Neural crest cell (in vitro differentiated cells): Measurements from ENCODE around the gene FAM221B. TPM values are rescaled to one million over a fixed set of nuclear protein-coding genes. Genes with fewer than 3 reads are reported as not detected.

Source experiments
- DNase-seq: peaks from one replicate; pipeline ENCODE4 v3.0.0; 2021; ENCODE audit warnings: low read depth, mixed read lengths, low spot score
- H3K27ac Mint-ChIP-seq: one replicate; pipeline ENCODE4 v1.8.0; 2021; ENCODE audit warnings: mild to moderate bottlenecking, mixed read lengths; ENCODE audit not compliant: unreplicated experiment
- H3K27me3 Mint-ChIP-seq: 2 replicates; pipeline ENCODE4 v1.8.0; 2021; ENCODE audit warnings: low read depth, mild to moderate bottlenecking, mixed read lengths
- H3K36me3 Mint-ChIP-seq: 2 replicates; pipeline ENCODE4 v1.8.0; 2021; ENCODE audit warnings: low read depth, mild to moderate bottlenecking, mixed read lengths
- H3K4me1 Mint-ChIP-seq: 2 replicates; pipeline ENCODE4 v1.8.0; 2021; ENCODE audit warnings: mixed read lengths
- H3K4me3 Mint-ChIP-seq: one replicate; pipeline ENCODE4 v1.8.0; 2021; ENCODE audit warnings: mild to moderate bottlenecking, mixed read lengths
- H3K9me3 Mint-ChIP-seq: 2 replicates; pipeline ENCODE4 v1.8.0; 2021; ENCODE audit warnings: mixed read lengths
- total RNA-seq: library from RNA; stranded (reverse); gene quantifications from 2 replicates; pipeline ENCODE4 v1.2.1, GENCODE V29; 2021
- TF ChIP-seq, protein P1 (sequence below): fragments of 200-600 bp; sonication (generic); conservative IDR thresholded peaks from 2 replicates; pipeline ENCODE4 v1.5.0; 2021; ENCODE audit warnings: antibody characterized with exemption, mild to moderate bottlenecking

The FAM221B gene
- total RNA-seq, 1 donor from 2014 or later = 0.19 TPM

DNA sequence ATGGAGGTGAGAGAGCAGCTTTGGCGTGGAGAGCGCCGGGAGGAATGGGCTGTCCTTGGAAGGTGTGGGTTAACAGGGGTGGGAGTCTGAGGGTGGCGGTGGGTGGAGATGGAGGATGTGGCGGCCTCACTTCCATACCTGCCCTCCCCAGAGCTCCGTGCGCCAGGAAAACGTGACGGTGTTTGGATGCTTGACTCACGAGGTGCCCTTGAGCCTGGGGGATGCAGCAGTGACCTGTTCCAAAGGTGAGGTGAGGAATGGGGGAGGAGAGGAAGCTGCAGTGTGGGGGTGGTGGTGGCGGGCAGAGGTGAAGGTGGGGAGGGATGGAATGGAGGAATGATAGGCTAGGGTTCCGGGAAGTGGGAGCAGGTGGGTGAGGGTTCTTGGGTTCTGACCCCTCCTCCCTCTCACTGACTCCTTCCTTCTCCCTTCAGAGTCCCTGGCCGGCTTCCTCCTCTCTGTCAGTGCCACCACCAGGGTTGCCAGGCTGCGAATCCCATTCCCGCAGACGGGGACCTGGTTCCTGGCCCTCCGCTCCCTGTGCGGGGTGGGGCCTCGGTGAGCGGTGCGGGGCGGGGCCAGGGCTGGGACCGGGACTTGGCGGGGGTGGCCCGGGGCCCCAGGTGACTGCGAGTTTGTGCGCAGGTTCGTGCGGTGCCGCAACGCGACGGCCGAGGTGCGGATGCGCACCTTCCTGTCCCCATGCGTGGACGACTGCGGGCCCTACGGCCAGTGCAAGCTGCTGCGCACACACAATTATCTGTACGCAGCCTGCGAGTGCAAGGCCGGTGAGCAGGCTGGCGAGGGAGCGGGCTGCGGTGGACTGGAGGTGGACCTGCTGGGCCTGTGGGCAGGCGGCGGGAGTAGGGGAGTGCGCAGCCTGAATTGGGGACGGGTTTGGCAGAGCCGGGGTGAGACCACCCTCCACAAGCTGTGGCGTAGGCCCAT is 17.6 kb upstream of the FAM221B start:
- Mint-ChIP-seq H3K27ac (no peak overlapping the region), H3K36me3 (peaks cover 5% of the 10 kb centered on the region), H3K27me3 (peaks cover 2% of the 10 kb centered on the region), H3K4me1 (peaks cover 8% of the 10 kb centered on the region), H3K9me3 (no peaks in the 10 kb centered on the region), H3K4me3 (no peak overlapping the region)
- TF ChIP-seq, protein P1, sequence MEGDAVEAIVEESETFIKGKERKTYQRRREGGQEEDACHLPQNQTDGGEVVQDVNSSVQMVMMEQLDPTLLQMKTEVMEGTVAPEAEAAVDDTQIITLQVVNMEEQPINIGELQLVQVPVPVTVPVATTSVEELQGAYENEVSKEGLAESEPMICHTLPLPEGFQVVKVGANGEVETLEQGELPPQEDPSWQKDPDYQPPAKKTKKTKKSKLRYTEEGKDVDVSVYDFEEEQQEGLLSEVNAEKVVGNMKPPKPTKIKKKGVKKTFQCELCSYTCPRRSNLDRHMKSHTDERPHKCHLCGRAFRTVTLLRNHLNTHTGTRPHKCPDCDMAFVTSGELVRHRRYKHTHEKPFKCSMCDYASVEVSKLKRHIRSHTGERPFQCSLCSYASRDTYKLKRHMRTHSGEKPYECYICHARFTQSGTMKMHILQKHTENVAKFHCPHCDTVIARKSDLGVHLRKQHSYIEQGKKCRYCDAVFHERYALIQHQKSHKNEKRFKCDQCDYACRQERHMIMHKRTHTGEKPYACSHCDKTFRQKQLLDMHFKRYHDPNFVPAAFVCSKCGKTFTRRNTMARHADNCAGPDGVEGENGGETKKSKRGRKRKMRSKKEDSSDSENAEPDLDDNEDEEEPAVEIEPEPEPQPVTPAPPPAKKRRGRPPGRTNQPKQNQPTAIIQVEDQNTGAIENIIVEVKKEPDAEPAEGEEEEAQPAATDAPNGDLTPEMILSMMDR = no peak
- DNase-seq = no peak

DNA sequence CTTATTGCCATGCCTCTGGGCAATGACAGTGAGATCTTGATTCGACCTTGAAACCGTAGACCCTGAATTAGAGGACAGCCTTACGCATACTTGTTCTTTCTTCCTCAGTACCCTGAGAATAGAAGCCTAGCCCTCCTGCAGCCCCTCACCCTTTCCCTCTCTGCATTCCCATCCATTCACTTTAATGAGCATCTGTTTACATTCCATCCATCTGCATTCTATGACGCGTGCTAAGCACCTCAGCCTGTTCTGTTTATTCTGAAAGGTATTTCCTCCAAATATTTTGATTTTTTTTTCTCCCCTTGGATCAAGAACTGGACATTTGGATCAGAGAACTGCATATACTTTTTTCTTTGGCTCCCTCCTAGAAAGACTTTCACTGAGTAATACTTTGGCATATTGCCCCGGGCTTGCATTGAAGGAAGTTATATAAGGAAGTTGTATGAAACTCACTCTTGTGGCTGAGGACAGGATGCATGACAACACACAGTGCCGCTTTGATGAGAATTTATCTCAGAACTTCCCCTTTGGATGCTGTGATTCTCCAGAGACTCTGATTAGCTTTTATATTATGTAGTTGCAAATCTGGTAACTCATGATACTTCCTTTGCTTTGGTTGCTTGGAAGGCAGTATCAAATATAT is 16.2 kb upstream of the FAM221B start:
- TF ChIP-seq, protein P1 = no peak
- Mint-ChIP-seq H3K9me3 (no peaks in the 10 kb centered on the region), H3K4me3 (no peak overlapping the region), H3K36me3 (peaks cover 5% of the 10 kb centered on the region), H3K27ac (no peak overlapping the region), H3K27me3 (peaks cover 2% of the 10 kb centered on the region), H3K4me1 (peaks cover 8% of the 10 kb centered on the region)
- DNase-seq = no peak

DNA sequence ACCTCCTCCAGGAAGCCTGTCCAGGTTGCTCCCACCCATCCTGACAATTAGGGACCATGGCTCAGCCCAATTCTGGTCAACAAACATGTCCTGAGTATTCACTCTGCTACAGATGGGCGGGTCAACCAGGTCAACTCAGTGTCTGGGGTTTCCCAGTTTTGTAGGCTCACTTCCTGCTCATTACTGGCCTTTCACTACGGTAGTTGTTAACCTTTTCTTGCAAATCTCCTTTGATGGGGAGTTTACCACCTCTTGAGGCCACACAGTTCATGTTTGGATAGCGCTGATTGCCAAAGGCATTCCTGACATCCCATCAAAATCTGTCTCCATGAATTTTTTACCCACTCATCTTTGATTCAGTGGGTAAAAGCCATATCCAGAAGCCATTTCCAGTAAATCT is 14.3 kb upstream of the FAM221B start:
- Mint-ChIP-seq H3K9me3 (no peaks in the 10 kb centered on the region), H3K36me3 (peaks cover 3% of the 10 kb centered on the region), H3K27ac (no peak overlapping the region), H3K4me3 (no peak overlapping the region), H3K27me3 (peaks cover 2% of the 10 kb centered on the region), H3K4me1 (peaks cover 8% of the 10 kb centered on the region)
- no peak for DNase-seq
- TF ChIP-seq, protein P1 = no peak

DNA sequence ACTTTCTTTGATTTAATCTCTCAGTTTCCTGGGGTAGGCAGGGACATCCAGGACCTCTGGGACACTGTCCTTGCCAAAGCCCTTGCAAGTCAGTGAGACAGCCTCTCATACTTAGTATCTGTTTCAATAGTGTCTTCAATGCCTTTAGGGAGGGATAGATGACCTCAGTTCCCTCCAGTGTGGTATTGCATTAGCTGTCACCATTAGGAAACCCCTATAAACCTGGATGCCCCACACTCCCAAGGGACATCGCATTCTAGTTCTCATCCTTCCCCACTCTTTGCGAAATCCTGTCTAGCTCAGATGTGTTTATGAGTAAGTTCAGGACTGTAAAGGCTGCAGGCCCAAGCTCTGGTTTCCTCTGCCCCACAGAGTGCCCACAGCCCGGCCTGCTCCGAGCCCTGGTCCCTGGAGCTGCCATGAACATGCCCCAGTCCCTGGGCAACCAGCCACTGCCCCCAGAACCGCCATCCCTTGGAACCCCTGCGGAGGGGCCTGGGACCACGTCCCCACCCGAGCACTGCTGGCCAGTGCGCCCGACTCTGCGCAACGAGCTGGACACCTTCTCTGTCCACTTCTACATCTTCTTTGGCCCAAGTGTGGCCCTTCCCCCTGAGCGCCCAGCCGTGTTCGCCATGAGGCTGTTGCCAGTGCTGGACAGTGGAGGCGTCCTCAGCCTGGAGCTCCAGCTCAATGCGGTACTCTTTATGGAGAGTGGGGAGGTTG is 13.7 kb upstream of the FAM221B start:
- peaks cover 3% of the 10 kb centered on the region for H3K36me3 Mint-ChIP-seq
- H3K4me1 Mint-ChIP-seq = peaks cover 8% of the 10 kb centered on the region
- TF ChIP-seq, protein P1 = no peak
- no peak for DNase-seq
- no peak overlapping the region for H3K4me3 Mint-ChIP-seq
- peaks cover 2% of the 10 kb centered on the region for H3K27me3 Mint-ChIP-seq
- no peak overlapping the region for H3K27ac Mint-ChIP-seq
- H3K9me3 Mint-ChIP-seq = no peaks in the 10 kb centered on the region

DNA sequence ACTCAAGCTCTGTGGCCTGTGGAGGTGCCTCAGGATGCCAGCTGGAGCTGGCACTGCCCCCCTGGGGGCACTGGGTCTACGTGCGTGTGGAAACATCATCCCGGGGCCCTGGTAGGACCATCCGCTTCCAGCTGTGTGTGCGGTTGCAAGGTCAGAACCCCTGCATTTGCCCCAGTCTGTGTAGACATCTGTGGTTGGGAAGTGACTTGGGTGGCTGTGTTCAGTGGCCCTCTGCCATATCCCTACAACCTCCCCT is 13.0 kb upstream of the FAM221B start:
- no peak for DNase-seq
- H3K27ac Mint-ChIP-seq = no peak overlapping the region
- no peaks in the 10 kb centered on the region for H3K27me3 Mint-ChIP-seq
- H3K9me3 Mint-ChIP-seq = no peaks in the 10 kb centered on the region
- H3K36me3 Mint-ChIP-seq = no peaks in the 10 kb centered on the region
- TF ChIP-seq, protein P1 = no peak
- H3K4me3 Mint-ChIP-seq = no peak overlapping the region
- H3K4me1 Mint-ChIP-seq = peaks cover 8% of the 10 kb centered on the region
